Left forelimb (tissue), 1 donor: ENCODE measurements around the gene SORBS1.

Experiments
- DNase-seq: peaks from one replicate; pipeline ENCODE4 v3.0.0-alpha.2; 2018; ENCODE audit warnings: low spot score

Gene SORBS1

DNA sequence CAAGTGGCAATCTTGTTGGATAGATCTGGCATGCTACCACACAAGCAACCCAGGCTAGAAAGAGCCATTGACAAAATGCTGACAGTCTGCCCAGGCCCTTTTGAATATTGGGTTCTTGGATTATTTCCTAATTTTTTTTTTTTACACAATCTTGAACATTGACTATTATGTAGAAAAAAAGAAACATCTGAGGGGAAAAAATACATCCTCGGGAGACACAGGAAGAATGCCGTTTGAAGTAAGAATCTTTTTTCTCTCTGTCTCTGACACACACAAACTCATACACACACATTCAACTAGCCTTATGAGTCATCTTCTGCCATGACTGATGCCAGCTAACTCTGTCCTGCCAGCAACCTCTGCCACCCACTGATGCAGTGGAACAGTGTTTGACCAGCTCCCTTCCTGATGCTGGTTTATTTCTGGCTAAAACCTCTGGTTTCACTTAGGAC, 47.2 kb downstream of the SORBS1 start:
- no peak for DNase-seq

DNA sequence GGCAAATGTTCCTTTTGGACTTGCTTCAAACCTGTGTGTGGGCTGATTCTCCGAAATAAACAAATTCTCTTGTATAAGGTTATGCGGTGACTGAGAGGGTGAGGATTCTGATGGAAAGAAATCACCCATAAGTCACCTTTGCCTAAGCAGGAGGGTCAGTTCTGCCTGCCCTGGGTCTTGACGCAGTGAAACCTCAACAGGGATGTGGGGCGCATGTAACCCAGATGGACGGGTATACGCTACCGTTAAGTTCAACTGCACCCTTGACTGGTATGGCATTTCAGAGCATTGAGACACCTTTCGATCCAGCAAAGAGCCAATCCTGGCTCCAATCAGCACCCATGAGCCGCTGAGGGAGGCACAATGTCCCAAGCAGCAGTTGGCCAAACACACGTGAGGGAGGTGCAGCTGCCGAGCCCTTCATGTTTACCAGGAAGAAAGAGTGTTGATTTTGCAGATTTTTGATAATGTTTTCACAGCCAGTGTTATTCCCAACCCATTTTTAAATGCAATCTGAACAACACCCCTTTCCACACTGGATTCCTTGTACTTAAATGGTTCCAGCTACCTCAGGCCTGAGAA, 48.1 kb downstream of the SORBS1 start:
- no peak for DNase-seq

GRCh38 chr10:95511314-95511713, 49.9 kb downstream of the SORBS1 start:
- DNase-seq = no peak

GRCh38 chr10:95509251-95509650, 51.9 kb downstream of the SORBS1 start:
- no peak for DNase-seq

- DNase-seq = no peak
These were observed 52.4 kb downstream of the SORBS1 start for GRCh38 chr10:95508730-95509129.

GRCh38 chr10:95506056-95506737, 55.0 kb downstream of the SORBS1 start:
- no peak for DNase-seq

GRCh38 chr10:95505641-95506040, 55.5 kb downstream of the SORBS1 start:
- DNase-seq = no peak

GRCh38 chr10:95505084-95505610, 56.0 kb downstream of the SORBS1 start:
- DNase-seq = no peak

- no peak for DNase-seq
These were observed 56.9 kb downstream of the SORBS1 start for GRCh38 chr10:95504246-95504691.

- DNase-seq = no peak
These were observed 57.6 kb downstream of the SORBS1 start for GRCh38 chr10:95503526-95503925.

DNA sequence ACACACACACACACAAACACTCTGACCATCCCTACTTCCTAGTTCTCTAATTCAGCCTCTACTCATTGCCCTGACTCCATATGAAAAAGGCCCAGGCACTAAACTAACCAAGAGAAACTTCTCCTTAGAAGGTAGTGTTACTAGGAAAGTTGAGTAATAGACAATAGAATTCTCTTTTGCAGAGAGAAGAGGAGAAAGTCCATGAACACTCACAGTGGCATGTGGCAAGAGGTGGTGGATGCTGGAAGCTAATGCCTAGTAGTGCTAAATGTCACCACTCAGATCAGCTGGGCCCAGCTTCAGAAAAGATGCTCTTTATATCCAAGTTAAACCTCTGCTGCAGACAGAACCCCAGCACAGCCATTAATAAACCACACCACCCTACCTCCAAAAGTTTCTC, 58.2 kb downstream of the SORBS1 start:
- no peak for DNase-seq

GRCh38 chr10:95502377-95502776, 58.8 kb downstream of the SORBS1 start:
- DNase-seq = no peak

DNA sequence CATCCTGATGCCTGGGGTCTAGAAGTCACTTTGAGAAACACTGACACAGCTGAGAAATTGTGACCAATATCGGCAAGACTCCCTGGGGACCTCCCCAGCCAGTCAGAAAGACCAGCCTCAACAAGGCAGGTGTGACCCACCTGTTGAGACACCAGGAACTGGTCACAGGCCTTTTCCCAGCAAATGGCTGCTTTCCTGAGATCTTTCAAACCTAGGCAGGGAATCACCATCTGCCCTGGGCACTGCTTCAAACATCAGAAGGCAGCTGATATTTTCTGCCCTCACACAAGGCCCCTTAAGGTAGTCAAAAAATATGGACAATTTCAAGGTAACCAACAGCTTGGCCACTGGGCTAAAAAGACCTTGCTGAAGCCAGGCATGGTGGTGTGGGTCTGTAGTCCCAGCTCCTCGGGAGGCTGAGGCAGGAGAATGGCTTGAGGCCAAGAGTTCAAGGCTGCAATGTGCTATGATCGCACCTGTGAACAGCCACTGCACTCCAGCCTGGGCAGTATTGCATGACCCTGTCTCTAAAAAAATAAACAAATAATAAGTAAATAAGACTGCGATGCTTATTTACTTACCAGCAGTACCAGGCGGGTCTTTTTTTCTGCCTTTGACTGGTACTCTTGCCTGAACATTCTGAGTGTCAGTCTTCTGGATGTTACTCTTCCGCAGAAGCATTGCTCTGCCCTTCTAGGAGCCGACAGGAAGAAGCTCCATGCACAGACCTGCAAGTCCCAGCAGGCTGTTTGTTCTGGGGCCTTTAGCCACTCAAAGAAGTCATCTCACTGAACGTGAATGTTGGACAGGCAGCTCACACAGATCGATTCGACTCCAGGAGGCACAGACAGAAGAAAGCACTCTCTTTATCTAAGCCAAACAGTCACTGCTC, 59.7 kb downstream of the SORBS1 start:
- no peak for DNase-seq

DNA sequence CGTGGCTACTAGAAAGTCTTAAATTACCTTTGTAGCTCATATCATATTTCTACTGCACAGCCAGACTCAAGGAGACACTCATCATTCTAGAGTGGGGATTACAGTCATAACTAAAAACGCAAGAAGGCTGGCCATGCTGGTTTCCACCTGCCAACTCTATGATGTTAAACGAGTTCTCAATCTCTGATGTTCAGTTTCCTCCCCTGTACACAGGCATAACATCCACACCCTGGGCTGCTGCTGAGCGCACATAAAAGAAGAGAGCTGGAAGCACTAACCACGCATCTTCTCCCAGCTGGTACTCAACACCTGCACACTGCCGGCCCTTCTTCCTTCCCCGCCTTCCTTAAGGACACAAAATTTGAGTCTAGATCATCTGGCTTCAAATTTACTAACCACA, 60.5 kb downstream of the SORBS1 start:
- no peak for DNase-seq

GRCh38 chr10:95500097-95500496, 61.1 kb downstream of the SORBS1 start:
- no peak for DNase-seq

GRCh38 chr10:95499482-95499989, 61.6 kb downstream of the SORBS1 start:
- DNase-seq = no peak

- DNase-seq = no peak
These were observed 64.2 kb downstream of the SORBS1 start for GRCh38 chr10:95496951-95497350.

- no peak for DNase-seq
These were observed 64.8 kb downstream of the SORBS1 start for GRCh38 chr10:95496246-95496911.

DNA sequence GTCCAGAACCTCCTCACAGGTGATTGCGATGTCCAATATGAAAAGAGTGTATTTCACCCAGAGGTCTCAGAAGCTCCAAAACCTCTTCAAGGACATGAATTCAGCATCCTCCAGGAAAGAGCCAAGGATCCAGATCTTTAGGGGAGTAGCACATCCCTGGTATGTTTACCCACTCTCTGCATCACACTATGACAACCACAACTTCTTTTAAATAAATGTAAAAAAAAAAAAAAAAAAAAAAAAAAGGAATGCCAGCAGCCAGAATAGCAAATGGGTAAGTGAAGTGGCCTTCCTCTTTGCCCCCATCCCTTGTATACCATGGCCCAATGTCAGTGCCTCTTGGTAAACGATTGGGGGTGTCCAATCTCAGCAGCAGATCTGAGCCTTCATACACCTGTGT, 67.3 kb downstream of the SORBS1 start:
- DNase-seq = no peak

GRCh38 chr10:95487994-95488393, 73.2 kb downstream of the SORBS1 start:
- DNase-seq = no peak

- no peak for DNase-seq
These were observed 75.9 kb downstream of the SORBS1 start for GRCh38 chr10:95485056-95485844.
